Motor neuron (in vitro differentiated cells): ENCODE measurements around the gene FBXO8. TPM values are rescaled to one million over a fixed set of nuclear protein-coding genes. Genes with fewer than 3 reads are reported as not detected.
"Not testable (repeated sequence)": the region's sequence is repeated elsewhere in the genome, so short reads cannot be mapped to it uniquely, and the experiment has no call there.

Experiments
- ATAC-seq, 8 experiments: fragments of 200-7000 bp; cut with Tn5 transposase; replicated peaks in 6 of 8; 2 replicates each; pipeline ENCODE4 v1.8.0; 2021; ENCODE audit warnings: mild to moderate bottlenecking in 8 of 8, moderate library complexity in 8 of 8
- H3K27ac ChIP-seq, 2 donors: fragments of 250-450 bp; sonication (Bioruptor Pico); 2 replicates each; pipeline ENCODE4 v1.9.0; 2021; ENCODE audit warnings: antibody characterized with exemption in 2 of 2, mild to moderate bottlenecking in 2 of 2, moderate library complexity in 1 of 2
- H3K4me1 ChIP-seq, 2 donors: fragments of 250-450 bp; sonication (Bioruptor Pico); replicated peaks in 1 of 2; 2 replicates each; pipeline ENCODE4 v1.6.1; 2021; ENCODE audit warnings: antibody characterized with exemption in 2 of 2, mild to moderate bottlenecking in 2 of 2, moderate library complexity in 1 of 2
- H3K4me3 ChIP-seq, 5 donors: fragments of 250-450 bp; sonication (Bioruptor Pico); 2 replicates each; pipeline ENCODE4 v1.9.0; 2021; ENCODE audit warnings: antibody characterized with exemption in 5 of 5, mild to moderate bottlenecking in 5 of 5, moderate library complexity in 4 of 5
- WGBS, 10 experiments: fragments of 450-650 bp; shearing (Covaris generic); methylation state at CpG; one replicate each; pipeline ENCODE4 v1.0.0; 2022; 5-methylcytosine and 5-hydroxymethylcytosine counted together
- in situ Hi-C, 9 experiments: fragments of 400-800 bp; cut with MboI; loops; one replicate each; pipeline ENCODE4 v1.15.0; 2021; ENCODE audit warnings: low sequenced_read_pairs in 9 of 9, low pct_unique_long_range_greater_than_20kb in 2 of 9; ENCODE audit not compliant: unreplicated experiment in 9 of 9
- total RNA-seq, 8 experiments: library from RNA; unstranded; fragments of 300-600 nt; gene quantifications; 2 replicates each; pipeline versions ENCODE4 v1.2.3 to v1.2.4, GENCODE V29; 2022

FBXO8 gene
- total RNA-seq, 8 experiments from 2014 or later: 12.8 to 40.3 (median 24.3) TPM

DNA sequence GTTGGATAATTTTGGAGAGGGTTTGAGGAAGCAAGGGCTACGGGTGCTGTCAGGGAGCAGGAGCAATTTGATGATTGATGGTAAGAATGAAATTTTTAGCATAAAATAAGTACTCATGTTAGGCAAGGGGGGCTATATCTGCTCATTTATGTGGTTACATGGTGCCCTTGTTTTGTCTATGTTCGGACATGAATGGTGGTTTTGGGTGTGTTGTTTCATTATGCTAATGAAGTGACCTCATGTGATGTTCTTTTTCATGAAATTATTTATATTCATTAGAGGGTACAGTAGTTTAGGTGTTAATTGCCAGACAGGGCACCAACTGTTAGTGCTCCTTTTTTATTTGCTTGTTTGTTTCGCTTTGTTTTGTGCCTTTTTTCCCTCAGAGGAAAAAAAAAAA, 29.5 kb upstream of the FBXO8 start:
- Histone ChIP-seq H3K4me3 (no peak overlapping the region), H3K27ac (no peak overlapping the region), H3K4me1 (no peaks in the 10 kb centered on the region)
- WGBS, 10 experiments: 44 to 100% (median 89%) methylated on average over 1 to 3 of the region's 3 CpGs
- in situ Hi-C loops: loop anchor here in 1 of 9 experiments (25.0 kb wide), 1 partner anchor 301 kb away; no protein-coding TSS in a partner anchor
- ATAC-seq: peak in 3 of 8 experiments; percentile 24 to 72 (median 61)

DNA sequence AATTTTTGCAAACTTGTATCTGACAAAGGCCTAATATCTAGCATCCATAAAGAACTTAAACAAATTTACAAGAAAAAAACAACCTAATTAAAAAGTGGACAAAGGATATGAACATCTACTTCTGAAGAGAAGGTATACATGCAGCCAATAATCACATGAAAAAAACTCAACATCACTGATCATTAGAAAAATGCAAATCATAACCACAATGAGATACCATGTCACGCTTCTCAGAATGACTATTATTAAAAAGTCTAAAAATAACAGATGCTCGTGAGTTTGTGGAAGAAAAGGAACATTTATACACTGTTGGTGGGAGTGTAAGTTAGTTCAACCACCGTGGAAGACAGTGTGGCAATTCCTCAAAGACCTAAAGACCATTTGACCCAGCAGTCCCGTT, 24.2 kb upstream of the FBXO8 start:
- no peaks in the 10 kb centered on the region for H3K4me1 ChIP-seq
- H3K27ac ChIP-seq: no peak overlapping the region
- H3K4me3 ChIP-seq: no peak overlapping the region
- 86 to 100% (median 93%) methylated on average over 1 to 4 of the region's 4 CpGs for WGBS, 10 experiments
- no peak for ATAC-seq
- in situ Hi-C loops: loop anchor here in 1 of 9 experiments (25.0 kb wide), 1 partner anchor 295 kb away; no protein-coding TSS in a partner anchor

DNA sequence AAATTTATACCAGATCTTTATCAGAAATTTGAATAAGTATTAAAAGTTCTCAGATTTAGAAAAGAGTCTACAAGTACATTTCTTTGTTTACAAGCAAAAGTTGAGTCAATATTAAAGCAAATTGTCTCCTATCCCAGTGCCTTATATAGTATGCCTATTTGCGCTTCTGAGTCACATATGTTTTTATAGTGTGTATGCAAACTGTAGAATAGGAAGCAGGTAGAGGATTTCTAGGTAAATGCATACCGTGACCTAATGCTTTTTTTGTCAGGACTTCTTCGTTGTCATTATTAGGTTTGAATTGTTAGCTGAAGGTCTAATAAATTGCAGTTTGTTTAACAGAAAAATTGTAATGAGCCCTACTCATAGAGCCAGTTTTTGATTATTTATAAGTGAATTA, 22.5 kb upstream of the FBXO8 start:
- Histone ChIP-seq H3K4me1 (no peaks in the 10 kb centered on the region), H3K4me3 (no peak overlapping the region), H3K27ac (no peak overlapping the region)
- in situ Hi-C loops: loop anchor here in 1 of 9 experiments (25.0 kb wide), 1 partner anchor 294 kb away; no protein-coding TSS in a partner anchor
- ATAC-seq: no peak
- 93 to 100% (median 100%) methylated on average over 1 to 3 of the region's 3 CpGs for WGBS, 10 experiments

- 71 to 100% (median 89%) methylated on average over 1 of the region's 1 CpG; no CpG with 5 or more reads in 1 of the 10 experiments for WGBS, 10 experiments
Observed at GRCh38 chr4:174304664-174305063, 21.2 kb upstream of the FBXO8 start.

DNA sequence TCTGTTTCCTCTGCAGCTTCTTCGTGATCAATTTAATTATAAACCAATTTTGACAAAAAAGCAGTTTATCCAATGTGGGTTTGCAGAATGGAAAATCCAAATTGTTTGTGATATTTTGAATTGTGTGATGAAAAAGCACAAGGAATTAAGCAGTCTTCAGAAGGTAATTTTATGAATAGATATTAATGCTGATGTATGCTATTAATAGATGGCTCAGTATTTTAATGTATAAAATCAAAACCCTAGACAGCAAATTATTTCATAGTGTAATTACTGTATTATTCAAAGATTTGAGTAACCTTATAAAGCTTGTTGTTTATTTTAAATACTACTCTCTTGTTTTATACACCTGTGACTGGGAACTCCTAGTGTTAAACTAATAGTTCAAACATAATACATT, 20.2 kb upstream of the FBXO8 start:
- in situ Hi-C loops: loop anchor here in 1 of 9 experiments (25.0 kb wide), 1 partner anchor 291 kb away; no protein-coding TSS in a partner anchor
- 83 to 100% (median 90%) methylated on average over 1 of the region's 1 CpG; no CpG with 5 or more reads in 3 of the 10 experiments for WGBS, 10 experiments

More at GRCh38 chr4:174304664-174305063, 21.2 kb upstream of the FBXO8 start:
- no peak for ATAC-seq
- no peaks in the 10 kb centered on the region for H3K4me1 ChIP-seq
- in situ Hi-C loops: loop anchor here in 1 of 9 experiments (25.0 kb wide), 1 partner anchor 292 kb away; no protein-coding TSS in a partner anchor
- no peak overlapping the region for H3K27ac ChIP-seq
- H3K4me3 ChIP-seq: no peak overlapping the region

DNA sequence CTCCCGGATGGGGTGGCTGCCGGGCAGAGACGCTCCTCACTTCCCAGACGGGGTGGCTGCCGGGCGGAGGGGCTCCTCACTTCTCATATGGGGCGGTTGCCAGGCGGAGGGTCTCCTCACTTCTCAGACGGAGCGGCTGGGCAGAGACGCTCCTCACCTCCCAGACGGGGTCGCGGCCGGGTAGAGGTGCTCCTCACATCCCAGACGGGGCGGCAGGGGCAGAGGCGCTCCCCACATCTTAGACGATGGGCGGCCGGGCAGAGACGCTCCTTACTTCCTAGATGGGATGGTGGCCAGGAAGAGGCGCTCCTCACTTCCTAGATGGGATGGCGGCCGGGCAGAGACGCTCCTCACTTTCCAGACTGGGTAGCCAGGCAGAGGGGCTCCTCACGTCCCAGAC, 11.7 kb upstream of the FBXO8 start:
- in situ Hi-C loops, ATAC-seq, H3K27ac ChIP-seq, H3K4me1 ChIP-seq, H3K4me3 ChIP-seq: not testable (repeated sequence)
- WGBS, 10 experiments: no CpG with 5 or more reads among the region's 27 CpGs

More for the DNA sequence above, 20.2 kb upstream of the FBXO8 start:
- H3K4me1 ChIP-seq: no peaks in the 10 kb centered on the region
- no peak overlapping the region for H3K27ac ChIP-seq
- no peak for ATAC-seq
- H3K4me3 ChIP-seq: no peak overlapping the region

GRCh38 chr4:174294641-174295040, 11.2 kb upstream of the FBXO8 start:
- in situ Hi-C loops, H3K4me3 ChIP-seq, H3K4me1 ChIP-seq, ATAC-seq, H3K27ac ChIP-seq: not testable (repeated sequence)
- no CpG with 5 or more reads among the region's 30 CpGs for WGBS, 10 experiments

DNA sequence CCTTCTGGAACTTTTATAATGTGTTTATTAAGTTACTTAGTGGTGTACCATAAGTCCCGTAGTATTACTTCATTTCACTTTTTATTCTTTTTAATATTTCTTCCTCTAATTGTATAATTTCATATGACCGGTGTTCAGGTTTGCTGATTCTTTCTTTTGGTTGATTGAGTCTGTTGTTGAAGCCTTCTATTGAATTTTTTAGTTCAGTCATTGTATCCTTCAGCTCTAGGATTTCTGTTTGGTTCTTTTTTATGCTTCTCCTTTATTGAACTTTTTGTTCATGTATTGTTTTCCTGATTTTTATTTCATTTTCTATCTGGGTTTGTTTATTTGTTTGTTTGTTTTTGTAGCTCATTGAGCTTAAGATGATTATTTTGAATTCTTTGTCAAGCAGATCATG, 9.0 kb upstream of the FBXO8 start:
- ATAC-seq: no peak
- Histone ChIP-seq H3K4me1 (no peaks in the 10 kb centered on the region), H3K4me3 (no peak overlapping the region), H3K27ac (no peak overlapping the region)
- in situ Hi-C loops: no loop called here
- 75 to 100% (median 97%) methylated on average over 2 of the region's 2 CpGs for WGBS, 10 experiments

DNA sequence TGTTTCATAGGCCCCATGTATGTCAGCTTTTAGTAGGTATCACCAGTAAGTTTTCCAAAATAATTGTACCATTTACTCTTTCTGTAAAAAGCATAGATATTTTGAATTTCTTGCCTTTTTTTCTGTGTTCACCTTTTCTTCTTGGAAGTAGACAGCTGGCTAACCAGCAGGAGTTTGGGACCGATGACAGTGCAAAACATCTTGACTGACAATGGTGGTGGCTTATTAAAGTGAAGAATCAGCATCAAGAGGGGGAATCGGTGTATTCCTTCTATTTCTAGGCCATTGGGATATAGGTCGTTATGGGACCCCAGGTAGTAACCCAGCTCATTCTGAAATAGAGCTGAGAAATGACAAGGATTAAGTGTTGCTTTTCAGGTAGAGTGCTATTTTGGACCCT, 3.4 kb upstream of the FBXO8 start:
- in situ Hi-C loops: no loop called here
- H3K27ac ChIP-seq: no peak overlapping the region
- H3K4me1 ChIP-seq: peaks cover 3 to 11% of the 10 kb centered on the region in 2 donors
- no peak for ATAC-seq
- 91 to 100% (median 99%) methylated on average over 1 to 3 of the region's 3 CpGs; no CpG with 5 or more reads in 2 of the 10 experiments for WGBS, 10 experiments
- no peak overlapping the region for H3K4me3 ChIP-seq

- 2 to 15% (median 6%) methylated on average over 5 to 6 of the region's 6 CpGs; no CpG with 5 or more reads in 1 of the 10 experiments for WGBS, 10 experiments
- peak in 2 of 8 experiments; percentile 1 to 2 for ATAC-seq
- H3K4me3 ChIP-seq: peak overlapping the region; percentile 60 to 92 (median 82)
- in situ Hi-C loops: no loop called here
- H3K27ac ChIP-seq: peak overlapping the region; percentile 99 to 100
- peaks cover 3 to 14% of the 10 kb centered on the region in 2 donors for H3K4me1 ChIP-seq
Observed at GRCh38 chr4:174284487-174284886, 1.0 kb upstream of the FBXO8 start.

DNA sequence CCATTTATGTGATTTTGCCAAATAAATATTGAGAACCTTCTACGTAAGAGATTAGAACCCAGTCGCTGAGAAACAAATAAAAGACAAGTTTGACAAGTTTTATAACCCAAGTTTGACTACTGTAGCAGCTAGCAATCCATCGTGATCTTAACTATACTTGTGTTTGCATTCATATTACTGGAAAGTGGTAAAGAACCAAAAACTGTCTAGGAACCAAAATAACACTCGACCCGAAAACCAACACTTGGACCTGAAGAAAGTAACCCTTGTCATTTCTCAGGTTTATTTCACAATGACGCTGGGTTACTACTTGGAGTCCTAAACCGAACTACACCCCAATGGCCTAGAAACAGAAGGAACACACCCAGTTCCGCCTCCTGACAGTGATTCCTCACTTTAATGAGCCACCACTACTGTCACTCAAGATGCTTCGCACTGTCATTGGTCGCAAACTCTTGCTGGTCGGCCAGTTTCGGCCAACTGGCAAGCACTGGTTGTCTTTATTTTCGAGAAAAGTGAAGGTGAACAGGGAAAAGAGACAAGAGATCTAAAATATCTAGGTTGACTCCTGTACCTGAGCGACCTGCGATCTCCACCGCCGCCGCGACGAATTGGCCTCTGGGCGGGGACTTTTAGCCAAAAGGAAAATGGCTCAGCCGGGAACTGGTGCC, 496 bp downstream of the FBXO8 start:
- in situ Hi-C loops: no loop called here
- peak overlapping the region; percentile 60 to 92 (median 82) for H3K4me3 ChIP-seq
- peak; percentile 85 to 92 (median 90) for ATAC-seq
- peaks cover 3 to 14% of the 10 kb centered on the region in 2 donors for H3K4me1 ChIP-seq
- WGBS, 10 experiments: 0 to 8% (median 2%) methylated on average over 2 to 16 of the region's 22 CpGs
- peak overlapping the region; percentile 99 to 100 for H3K27ac ChIP-seq

DNA sequence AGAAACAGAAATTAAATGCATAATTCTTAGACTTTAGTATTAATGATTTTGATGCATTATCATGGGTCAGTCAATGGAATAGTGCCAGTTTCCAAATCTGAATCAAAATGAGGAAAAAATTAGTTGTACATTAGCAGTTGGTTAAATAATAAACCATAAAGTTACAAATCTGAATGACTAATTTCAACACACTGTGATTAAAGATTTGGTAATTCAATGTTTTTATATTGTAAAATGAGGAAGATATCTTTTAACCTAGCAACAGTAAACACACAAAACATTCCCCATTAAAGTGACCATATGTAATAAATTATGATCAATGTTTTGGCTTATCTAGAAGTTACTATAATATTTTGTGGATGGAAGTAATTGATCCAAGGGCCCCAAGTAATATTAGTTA, 1.6 kb downstream of the FBXO8 start:
- peaks cover 3 to 14% of the 10 kb centered on the region in 2 donors for H3K4me1 ChIP-seq
- ATAC-seq: no peak
- peak overlapping the region in 2 of 5 donors; percentile 70 to 92 for H3K4me3 ChIP-seq
- no peak overlapping the region for H3K27ac ChIP-seq
- in situ Hi-C loops: no loop called here

- 77 to 100% (median 83%) methylated on average over 1 to 5 of the region's 5 CpGs; no CpG with 5 or more reads in 2 of the 10 experiments for WGBS, 10 experiments
- H3K4me1 ChIP-seq: peaks cover 3 to 14% of the 10 kb centered on the region in 2 donors
- in situ Hi-C loops: no loop called here
- no peak overlapping the region for H3K27ac ChIP-seq
- ATAC-seq: no peak
- H3K4me3 ChIP-seq: no peak overlapping the region
Observed at GRCh38 chr4:174281182-174281737, 2.2 kb downstream of the FBXO8 start.
